Epithelial cell of esophagus (primary cell): ENCODE results near the gene DNAH14.
"Not testable (repeated sequence)": the region's sequence is repeated elsewhere in the genome, so short reads cannot be mapped to it uniquely, and the experiment has no call there.

Experiments used
- DNase-seq: peaks from one replicate; pipeline ENCODE4 v3.0.0; 2010; ENCODE audit warnings: low read depth
- H3K4me3 ChIP-seq: 2 replicates; pipeline ENCODE4 v1.5.1; 2011; ENCODE audit warnings: mild to moderate bottlenecking, low read length, control low read depth
- TF ChIP-seq, protein P1 (sequence below): IDR thresholded peaks from 2 replicates; pipeline ENCODE4 v1.5.1; 2011; ENCODE audit warnings: low read depth, mild to moderate bottlenecking, low read length, control low read depth, inconsistent platforms; ENCODE audit not compliant: insufficient read depth; ENCODE audit errors: missing control alignments

DNAH14 gene

DNA sequence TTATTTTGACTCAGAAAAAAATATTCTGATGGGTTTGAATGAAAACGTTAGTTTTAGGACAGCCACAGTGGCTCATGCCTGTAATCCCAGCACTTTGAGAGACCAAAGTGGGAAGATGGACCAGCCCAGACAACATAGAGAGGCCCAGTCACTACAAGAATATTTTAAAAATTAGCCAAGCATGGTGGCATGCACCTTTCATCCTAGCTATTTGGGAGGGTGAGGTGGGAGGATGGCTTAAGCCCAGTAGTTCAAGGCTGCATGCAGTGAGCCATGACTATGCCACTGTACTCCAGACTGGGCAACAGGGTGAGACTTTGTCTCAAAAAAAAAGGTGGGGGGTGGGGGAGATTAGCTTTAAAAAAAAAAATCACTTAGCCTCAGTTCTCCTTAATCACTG is 370.9 kb downstream of the DNAH14 start:
- TF ChIP-seq, protein P1, sequence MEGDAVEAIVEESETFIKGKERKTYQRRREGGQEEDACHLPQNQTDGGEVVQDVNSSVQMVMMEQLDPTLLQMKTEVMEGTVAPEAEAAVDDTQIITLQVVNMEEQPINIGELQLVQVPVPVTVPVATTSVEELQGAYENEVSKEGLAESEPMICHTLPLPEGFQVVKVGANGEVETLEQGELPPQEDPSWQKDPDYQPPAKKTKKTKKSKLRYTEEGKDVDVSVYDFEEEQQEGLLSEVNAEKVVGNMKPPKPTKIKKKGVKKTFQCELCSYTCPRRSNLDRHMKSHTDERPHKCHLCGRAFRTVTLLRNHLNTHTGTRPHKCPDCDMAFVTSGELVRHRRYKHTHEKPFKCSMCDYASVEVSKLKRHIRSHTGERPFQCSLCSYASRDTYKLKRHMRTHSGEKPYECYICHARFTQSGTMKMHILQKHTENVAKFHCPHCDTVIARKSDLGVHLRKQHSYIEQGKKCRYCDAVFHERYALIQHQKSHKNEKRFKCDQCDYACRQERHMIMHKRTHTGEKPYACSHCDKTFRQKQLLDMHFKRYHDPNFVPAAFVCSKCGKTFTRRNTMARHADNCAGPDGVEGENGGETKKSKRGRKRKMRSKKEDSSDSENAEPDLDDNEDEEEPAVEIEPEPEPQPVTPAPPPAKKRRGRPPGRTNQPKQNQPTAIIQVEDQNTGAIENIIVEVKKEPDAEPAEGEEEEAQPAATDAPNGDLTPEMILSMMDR, result no peak
- no peak for DNase-seq
- no peak overlapping the region for H3K4me3 ChIP-seq

GRCh38 chr1:225304996-225305395 is 375.5 kb downstream of the DNAH14 start:
- DNase-seq, result no peak
- no peak overlapping the region for H3K4me3 ChIP-seq
- TF ChIP-seq, protein P1, result no peak

GRCh38 chr1:225310544-225310943 is 381.1 kb downstream of the DNAH14 start:
- not testable (repeated sequence) for DNase-seq, H3K4me3 ChIP-seq

DNA sequence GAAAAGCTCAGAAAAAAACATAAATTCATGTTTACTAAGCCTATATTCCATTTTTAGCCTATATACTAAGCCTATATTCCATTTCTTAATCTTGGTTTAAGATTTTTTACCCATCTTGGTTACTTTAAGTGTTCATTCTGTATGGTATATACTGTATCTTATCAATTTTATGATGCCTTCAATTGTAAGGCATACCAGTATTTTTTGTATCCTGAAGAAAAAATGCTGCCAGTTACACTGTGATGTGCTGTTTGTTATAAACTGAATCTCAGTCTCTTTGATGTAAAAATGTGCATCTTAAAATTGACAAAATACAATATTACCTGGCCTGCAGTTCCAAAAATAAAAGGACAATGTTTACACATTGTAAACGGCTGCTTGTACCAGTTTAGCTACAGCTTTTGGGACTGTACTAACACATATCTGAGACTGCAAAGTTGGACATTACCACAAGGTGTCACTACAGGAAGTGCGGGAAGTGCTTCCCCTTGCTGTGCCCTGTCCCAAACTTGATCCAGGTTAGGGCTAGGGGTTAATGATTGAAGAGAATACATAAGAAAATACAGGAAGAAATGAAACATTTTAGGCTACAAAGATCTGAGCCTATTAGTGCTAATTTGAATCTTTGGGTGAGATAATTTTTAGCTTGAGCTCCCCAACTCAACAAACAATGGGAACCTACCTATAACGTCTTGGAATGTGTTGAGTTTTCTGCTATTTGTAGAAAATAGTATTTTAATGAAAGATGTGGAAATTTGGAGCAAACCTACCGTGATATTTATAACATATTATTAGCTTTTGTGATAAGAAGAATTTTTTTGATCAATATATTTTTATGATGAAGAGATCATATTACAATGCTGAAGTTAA is 389.5 kb downstream of the DNAH14 start:
- TF ChIP-seq, protein P1, result peak; percentile 93
- peak; percentile 63 for DNase-seq
- H3K4me3 ChIP-seq, result no peak overlapping the region

DNA sequence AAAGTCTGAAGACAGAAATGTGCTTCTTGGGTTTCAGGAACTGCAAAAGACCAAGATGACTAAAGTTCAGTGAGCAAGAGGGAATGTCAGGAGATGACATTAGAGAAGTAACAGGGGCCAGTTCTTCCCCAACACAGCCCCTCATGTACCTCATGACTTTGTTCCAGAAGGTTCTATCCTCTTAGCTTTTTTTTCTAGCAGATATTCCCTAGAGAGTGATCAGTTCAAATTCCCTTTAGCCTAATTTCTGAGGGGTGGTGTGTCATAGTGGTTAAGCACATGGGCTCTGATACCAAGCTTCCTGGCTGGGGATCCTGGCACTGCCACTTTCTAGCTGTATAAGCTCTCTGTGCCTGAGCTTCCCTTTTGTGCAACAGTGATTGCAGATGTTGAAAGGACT is 390.4 kb downstream of the DNAH14 start:
- no peak overlapping the region for H3K4me3 ChIP-seq
- TF ChIP-seq, protein P1, result no peak
- DNase-seq, result peak; percentile 50

- no peak for DNase-seq
- no peak overlapping the region for H3K4me3 ChIP-seq
- TF ChIP-seq, protein P1, result no peak
Measured at GRCh38 chr1:225321784-225322183, 392.3 kb downstream of the DNAH14 start.

DNA sequence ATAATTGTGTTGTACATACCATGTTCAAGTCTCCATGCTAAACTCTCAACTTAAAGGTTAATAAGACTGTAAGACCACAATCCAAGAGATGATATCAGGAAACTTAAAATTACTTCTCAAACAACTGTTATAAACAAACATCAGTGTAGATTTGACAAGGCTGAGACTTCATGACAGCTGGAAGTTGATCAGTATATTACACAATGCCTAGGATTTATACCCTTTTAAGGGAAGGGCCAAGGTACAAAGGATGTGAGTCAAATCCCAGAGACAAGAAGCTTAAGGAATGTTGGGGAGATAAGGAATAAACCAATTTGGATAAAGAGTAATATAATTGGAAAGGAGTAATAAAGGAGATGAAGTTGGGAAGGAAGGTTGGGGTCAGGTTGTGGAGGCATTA is 399.6 kb downstream of the DNAH14 start:
- DNase-seq, result peak; percentile 45
- TF ChIP-seq, protein P1, result no peak
- H3K4me3 ChIP-seq, result no peak overlapping the region

DNA sequence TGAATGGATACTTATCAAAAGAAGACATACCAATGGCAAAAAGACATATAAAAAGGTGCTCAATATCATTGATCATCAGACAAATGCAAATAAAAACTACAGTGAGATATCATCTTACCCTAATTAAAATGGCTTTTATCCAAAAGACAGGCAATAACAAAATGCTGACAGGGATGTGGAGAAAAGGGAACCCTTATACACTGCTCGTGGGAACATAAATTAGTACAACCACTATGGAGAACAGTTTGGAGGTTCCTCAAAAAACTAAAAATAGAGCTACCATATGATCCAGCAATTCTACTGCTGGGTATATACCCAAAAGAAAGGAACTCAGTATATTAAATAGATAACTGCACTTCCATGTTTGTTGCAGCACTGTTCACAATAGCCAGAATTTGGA is 400.5 kb downstream of the DNAH14 start:
- DNase-seq, H3K4me3 ChIP-seq: not testable (repeated sequence)
